Cardiac muscle cell (in vitro differentiated cells and primary cell): ENCODE data around the gene PEMT. TPM values are rescaled to one million over a fixed set of nuclear protein-coding genes. Genes with fewer than 3 reads are reported as not detected.

Experiments used
- DNase-seq, 2 donors: peaks; one replicate each; pipeline versions ENCODE4 v3.0.0 to v3.0.0-alpha.2; 2010 to 2017; ENCODE audit warnings: low read depth in 1 of 2, low spot score in 1 of 2
- H3K27ac ChIP-seq: fragments of 200-600 bp; sonication (generic); 2 replicates; pipeline ENCODE4 v1.5.1; 2016
- H3K27me3 ChIP-seq: fragments of 200-600 bp; sonication (generic); 2 replicates; pipeline ENCODE4 v1.6.0; 2016; ENCODE audit warnings: control low read depth
- H3K36me3 ChIP-seq: fragments of 200-600 bp; sonication (generic); 2 replicates; pipeline ENCODE4 v1.5.1; 2016; ENCODE audit warnings: control low read depth
- H3K4me1 ChIP-seq: fragments of 200-600 bp; sonication (generic); 2 replicates; pipeline ENCODE4 v1.8.1; 2017; ENCODE audit warnings: low read depth, mild to moderate bottlenecking, mixed run types
- H3K4me3 ChIP-seq: fragments of 200-600 bp; sonication (generic); 2 replicates; pipeline ENCODE4 v1.5.1; 2016; ENCODE audit warnings: mild to moderate bottlenecking
- H3K9me3 ChIP-seq: fragments of 200-600 bp; sonication (generic); 2 replicates; pipeline ENCODE4 v1.5.1; 2017; ENCODE audit warnings: low read depth, mild to moderate bottlenecking, control low read depth
- CTCF ChIP-seq: IDR thresholded peaks from 2 replicates; pipeline ENCODE4 v1.5.1; 2012; ENCODE audit warnings: low read depth, mild to moderate bottlenecking, low read length
- polyA plus RNA-seq: library from polyadenylated mRNA; unstranded; fragments of >200 nt; fragmentation: Nextera tagmentation; extraction: Ambion mirVana; gene quantifications from 2 replicates; pipeline ENCODE4 v1.2.1, GENCODE V29; 2016
- total RNA-seq: library from RNA; depleted of rRNA; stranded (reverse); fragments of >200 nt; gene quantifications from 2 replicates; pipeline ENCODE4 v1.2.3, GENCODE V29; 2016

Gene PEMT
- total and polyA plus RNA-seq, 2 experiments from 2014 or later = 126 to 135 TPM

- no peak for TF ChIP-seq CTCF
- Histone ChIP-seq H3K4me3 (no peak overlapping the region), H3K4me1 (peaks cover 10% of the 10 kb centered on the region), H3K27ac (no peak overlapping the region), H3K9me3 (no peaks in the 10 kb centered on the region), H3K27me3 (no peaks in the 10 kb centered on the region), H3K36me3 (no peaks in the 10 kb centered on the region)
- no peak for DNase-seq
Measured at GRCh38 chr17:17526369-17526768, 65.1 kb downstream of the PEMT start.

GRCh38 chr17:17525956-17526355, 65.6 kb downstream of the PEMT start:
- Histone ChIP-seq H3K4me1 (peaks cover 10% of the 10 kb centered on the region), H3K36me3 (no peaks in the 10 kb centered on the region), H3K9me3 (no peaks in the 10 kb centered on the region), H3K27me3 (no peaks in the 10 kb centered on the region), H3K27ac (no peak overlapping the region), H3K4me3 (no peak overlapping the region)
- no peak for DNase-seq
- TF ChIP-seq CTCF = no peak

GRCh38 chr17:17525311-17525710, 66.2 kb downstream of the PEMT start:
- no peak for TF ChIP-seq CTCF
- Histone ChIP-seq H3K4me3 (no peak overlapping the region), H3K9me3 (no peaks in the 10 kb centered on the region), H3K4me1 (peaks cover 10% of the 10 kb centered on the region), H3K27me3 (no peaks in the 10 kb centered on the region), H3K36me3 (no peaks in the 10 kb centered on the region), H3K27ac (no peak overlapping the region)
- DNase-seq = no peak

GRCh38 chr17:17523731-17524490, 67.6 kb downstream of the PEMT start:
- no peak for DNase-seq
- Histone ChIP-seq H3K27me3 (no peaks in the 10 kb centered on the region), H3K4me3 (no peak overlapping the region), H3K27ac (peak overlapping the region; percentile 47), H3K4me1 (peaks cover 10% of the 10 kb centered on the region), H3K36me3 (no peaks in the 10 kb centered on the region), H3K9me3 (no peaks in the 10 kb centered on the region)
- TF ChIP-seq CTCF = no peak

- Histone ChIP-seq H3K27me3 (no peaks in the 10 kb centered on the region), H3K4me3 (no peak overlapping the region), H3K36me3 (no peaks in the 10 kb centered on the region), H3K27ac (peak overlapping the region; percentile 47), H3K4me1 (peaks cover 10% of the 10 kb centered on the region), H3K9me3 (no peaks in the 10 kb centered on the region)
- TF ChIP-seq CTCF = no peak
- no peak for DNase-seq
Measured at GRCh38 chr17:17523001-17523730, 68.3 kb downstream of the PEMT start.
